Muscle of back (tissue), 11 donors: ENCODE results near the gene IFT25. TPM values are rescaled to one million over a fixed set of nuclear protein-coding genes. Genes with fewer than 3 reads are reported as not detected.
"Not testable (repeated sequence)": the region's sequence is repeated elsewhere in the genome, so short reads cannot be mapped to it uniquely, and the experiment has no call there.

ENCODE experiments used
- DNase-seq, 3 donors: peaks; one replicate each; pipeline versions ENCODE4 v3.0.0 to v3.0.0-alpha.2; 2013
- polyA plus RNA-seq, 10 donors: library from polyadenylated mRNA; unstranded; fragments of 120-200 nt; gene quantifications; one replicate each; pipeline ENCODE4 v1.2.1, GENCODE V29; 2013; ENCODE audit not compliant: insufficient read length in 10 of 10

Gene IFT25
- polyA plus RNA-seq, 10 donors: 20.3 to 32.2 (median 25.4) TPM

- no peak for DNase-seq
Observed at GRCh38 chr1:53891018-53891417, 54.5 kb downstream of the IFT25 start.

GRCh38 chr1:53890522-53890941, 55.0 kb downstream of the IFT25 start:
- no peak for DNase-seq

- peak; percentile 91 to 96 (median 94) for DNase-seq
Observed at GRCh38 chr1:53889304-53890298, 55.9 kb downstream of the IFT25 start, which contains the start of gene YIPF1. TSS of gene YIPF1 (minus strand) at chr1:53889797. CDS start at chr1:53888937, 860 bp downstream.

GRCh38 chr1:53888681-53889080, 56.8 kb downstream of the IFT25 start:
- no peak for DNase-seq

- DNase-seq: not testable (repeated sequence)
Observed at GRCh38 chr1:53883600-53883999, 61.9 kb downstream of the IFT25 start.

DNA sequence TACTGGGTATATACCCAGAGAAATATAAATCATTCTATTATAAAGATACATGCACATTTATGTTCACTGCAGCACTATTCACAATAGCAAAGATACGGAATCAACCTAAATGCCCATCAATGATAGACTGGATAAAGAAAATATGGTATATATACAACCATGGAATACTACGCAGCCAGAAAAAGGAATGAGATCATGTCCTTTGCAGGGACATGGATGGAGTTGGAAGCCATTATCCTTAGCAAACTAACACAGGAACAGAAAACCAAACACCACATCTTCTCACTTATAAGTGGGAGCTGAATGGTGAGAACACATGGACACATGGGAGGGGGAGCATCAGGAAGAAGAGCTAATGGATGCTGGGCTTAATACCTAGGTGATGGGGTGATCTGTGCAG, 63.6 kb downstream of the IFT25 start:
- DNase-seq: not testable (repeated sequence)

DNA sequence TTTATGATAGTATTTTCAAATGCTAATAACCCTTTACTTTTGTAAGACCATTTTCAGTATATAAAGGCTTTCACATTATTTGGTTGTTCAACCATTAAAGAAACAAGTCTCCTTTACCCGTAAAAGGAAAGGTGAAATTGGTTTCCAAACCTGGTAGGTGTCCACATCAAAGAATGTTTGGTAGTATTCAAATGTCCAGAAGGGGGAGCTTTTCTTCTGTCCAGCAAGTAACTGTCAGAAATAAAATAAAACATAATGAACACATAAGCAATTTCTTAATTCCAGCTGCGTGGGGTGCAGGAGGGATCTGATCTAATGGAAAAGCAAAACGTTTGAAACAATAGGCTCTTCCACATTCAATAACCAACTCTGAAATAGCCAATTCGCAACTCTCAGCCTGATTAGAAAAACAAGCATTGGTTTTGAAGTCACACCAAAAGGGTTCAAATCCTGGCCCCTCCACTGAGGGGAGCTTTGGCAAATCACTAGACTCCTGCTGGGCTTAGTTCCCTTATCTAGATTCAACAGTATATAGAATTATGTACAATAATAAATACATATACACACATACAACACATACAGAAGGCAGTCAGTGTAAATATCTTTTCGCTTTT, 66.9 kb downstream of the IFT25 start:
- peak in 2 of 3 donors; percentile 18 to 47 for DNase-seq

DNA sequence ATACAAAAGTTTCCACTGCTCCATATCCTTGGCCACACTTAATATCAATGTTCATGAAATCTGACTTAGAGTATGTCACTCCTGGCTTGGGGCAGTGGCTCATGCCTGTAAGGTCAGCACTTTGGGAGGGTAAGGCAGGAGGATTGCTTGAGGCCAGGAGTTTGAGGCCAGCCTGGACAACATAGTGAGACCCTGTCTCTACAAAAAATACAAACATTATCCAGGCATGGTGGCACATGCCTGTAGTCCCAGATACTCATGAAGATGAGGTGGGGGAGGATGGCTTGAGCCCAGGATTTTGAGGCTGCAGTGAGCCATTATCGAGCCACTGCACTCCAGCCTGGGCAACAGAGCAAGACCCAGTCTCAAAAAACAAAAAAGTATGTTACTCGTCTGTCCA, 70.3 kb downstream of the IFT25 start:
- DNase-seq: not testable (repeated sequence)

DNA sequence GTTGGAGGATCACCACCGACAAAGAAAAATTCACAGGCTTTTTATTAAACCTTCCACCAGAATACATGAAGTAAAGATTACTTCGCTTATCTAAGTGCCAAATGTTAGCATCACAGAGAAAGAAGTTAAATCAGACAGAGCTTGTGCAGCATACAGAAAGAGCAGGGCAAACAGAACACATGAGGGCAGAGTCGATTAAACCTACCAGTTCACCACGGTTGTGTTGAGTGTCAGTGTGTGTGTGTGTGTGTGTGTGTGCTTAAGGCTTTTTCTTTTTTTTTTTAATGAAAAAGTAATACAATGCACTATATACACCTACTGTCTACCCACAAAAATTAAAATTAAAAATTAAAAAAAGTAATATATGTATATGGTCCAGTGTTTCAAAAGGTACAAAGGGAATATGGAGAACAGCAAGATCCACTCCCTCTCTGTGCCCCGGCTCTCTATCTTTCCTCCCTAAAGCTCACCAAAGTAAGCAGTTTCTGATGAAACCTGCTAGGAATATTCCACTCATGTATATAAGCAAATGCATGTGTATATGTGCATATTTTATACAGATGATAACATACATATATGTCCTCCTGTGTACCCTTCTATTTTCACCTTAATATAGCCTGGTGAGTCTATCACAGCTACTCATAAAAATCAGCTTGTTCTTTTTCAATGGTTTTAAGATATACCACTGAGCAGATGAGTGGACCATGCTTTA, 73.6 kb downstream of the IFT25 start:
- DNase-seq: no peak

Other genes with a start within 250 kb of the IFT25 start
- gene GLIS1, start 206.5 kb downstream of the IFT25 start, polyA plus RNA-seq: 1 to 10 TPM in 1 of 10 donors, under 1 TPM in 4, not detected in 5; 0.13 to 1.6 (median 0.26) TPM
- 10 to 100 TPM in 9 of 10 donors, 1 to 10 TPM in 1; 9.6 to 16.3 (median 12.3) TPM for gene NDC1, start 107.4 kb downstream of the IFT25 start, polyA plus RNA-seq
- 10 to 100 TPM; 12.7 to 17.1 (median 14.3) TPM for gene YIPF1, start 55.9 kb downstream of the IFT25 start, polyA plus RNA-seq
- gene DIO1, start 51.5 kb downstream of the IFT25 start, polyA plus RNA-seq: under 1 TPM in 6 of 10 donors, not detected in 4; 0.11 to 0.49 (median 0.23) TPM
- gene LRRC42, start 651 bp upstream of the IFT25 start, polyA plus RNA-seq: 10 to 100 TPM; 20.6 to 34.4 (median 23.3) TPM
- gene LDLRAD1, start 72.5 kb upstream of the IFT25 start, polyA plus RNA-seq: not detected
- 100 to 1,000 TPM; 140 to 172 (median 156) TPM for gene TMEM59, start 107.5 kb upstream of the IFT25 start, polyA plus RNA-seq
- 1 to 10 TPM; 4.9 to 7.7 (median 5.6) TPM for gene TCEANC2, start 107.9 kb upstream of the IFT25 start, polyA plus RNA-seq
- under 1 TPM in 3 of 10 donors, not detected in 7; 0.08 to 0.20 (median 0.10) TPM for gene CDCP2, start 207.3 kb upstream of the IFT25 start, polyA plus RNA-seq